ENCODE measurements around the gene FGFBP1.

Gene FGFBP1

GRCh38 chr4:15947684-15948083 is 9.1 kb upstream of the FGFBP1 start:
- no peak for TF ChIP-seq CTCF (IDR thresholded peaks at IDR 0.05; ENCODE audit: borderline replicate concordance, insufficient read depth, low read depth, low read length)
- H3K4me3 ChIP-seq (ENCODE audit: low read depth, low read length) = no peak overlapping the region

GRCh38 chr4:15945516-15945915 is 7.0 kb upstream of the FGFBP1 start:
- H3K4me3 ChIP-seq (ENCODE audit: low read depth, low read length) = no peak overlapping the region
- no peak for TF ChIP-seq CTCF (IDR thresholded peaks at IDR 0.05; ENCODE audit: borderline replicate concordance, insufficient read depth, low read depth, low read length)

GRCh38 chr4:15944895-15945294 is 6.4 kb upstream of the FGFBP1 start:
- no peak for TF ChIP-seq CTCF (IDR thresholded peaks at IDR 0.05; ENCODE audit: borderline replicate concordance, insufficient read depth, low read depth, low read length)
- no peak overlapping the region for H3K4me3 ChIP-seq (ENCODE audit: low read depth, low read length)

GRCh38 chr4:15942283-15942682 is 3.7 kb upstream of the FGFBP1 start:
- TF ChIP-seq CTCF (IDR thresholded peaks at IDR 0.05; ENCODE audit: borderline replicate concordance, insufficient read depth, low read depth, low read length) = no peak
- no peak overlapping the region for H3K4me3 ChIP-seq (ENCODE audit: low read depth, low read length)

- TF ChIP-seq CTCF (IDR thresholded peaks at IDR 0.05; ENCODE audit: borderline replicate concordance, insufficient read depth, low read depth, low read length) = no peak
- no peak overlapping the region for H3K4me3 ChIP-seq (ENCODE audit: low read depth, low read length)
These were observed 358 bp downstream of the FGFBP1 start for GRCh38 chr4:15938182-15938581.

- H3K4me3 ChIP-seq (ENCODE audit: low read depth, low read length) = no peak overlapping the region
- TF ChIP-seq CTCF (IDR thresholded peaks at IDR 0.05; ENCODE audit: borderline replicate concordance, insufficient read depth, low read depth, low read length) = no peak
These were observed 2.0 kb downstream of the FGFBP1 start for GRCh38 chr4:15936495-15936894.

GRCh38 chr4:15935504-15936402 is 2.8 kb downstream of the FGFBP1 start:
- no peak overlapping the region for H3K4me3 ChIP-seq (ENCODE audit: low read depth, low read length)
- no peak for TF ChIP-seq CTCF (IDR thresholded peaks at IDR 0.05; ENCODE audit: borderline replicate concordance, insufficient read depth, low read depth, low read length)
